NCI-H82 (cell line): Measurements from ENCODE around the gene GABRE.
A peak's percentile ranks its signal among the peaks of the same experiment; 100 is the strongest.
"Not testable (repeated sequence)": the region's sequence is repeated elsewhere in the genome, so short reads cannot be mapped to it uniquely, and the experiment has no call there.

Source experiments
- DNase-seq: peaks from one replicate; lab custom pipeline; 2025; lab: John Stamatoyannopoulos, UW

GABRE gene

DNA sequence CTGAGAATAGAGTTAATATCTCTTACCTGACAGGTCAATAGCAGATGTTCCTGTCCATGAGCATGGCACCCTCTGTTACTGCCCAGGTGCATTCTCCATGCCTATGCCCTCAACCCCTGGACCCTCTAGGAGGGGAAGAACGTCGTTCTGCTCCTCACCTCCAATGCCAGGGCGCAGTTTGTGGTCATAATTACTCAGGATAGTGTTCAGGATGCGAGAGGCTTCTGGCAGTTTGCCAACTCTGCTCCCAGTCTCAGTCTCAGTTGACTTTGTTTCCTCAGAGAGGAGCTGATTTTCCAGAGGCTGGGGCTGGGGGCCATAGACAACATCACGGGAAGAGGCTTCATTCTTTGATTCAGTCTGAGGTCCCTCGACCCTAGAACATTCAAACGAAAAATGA lies 4.4 kb downstream of the GABRE start:
- DNase-seq: no peak

DNA sequence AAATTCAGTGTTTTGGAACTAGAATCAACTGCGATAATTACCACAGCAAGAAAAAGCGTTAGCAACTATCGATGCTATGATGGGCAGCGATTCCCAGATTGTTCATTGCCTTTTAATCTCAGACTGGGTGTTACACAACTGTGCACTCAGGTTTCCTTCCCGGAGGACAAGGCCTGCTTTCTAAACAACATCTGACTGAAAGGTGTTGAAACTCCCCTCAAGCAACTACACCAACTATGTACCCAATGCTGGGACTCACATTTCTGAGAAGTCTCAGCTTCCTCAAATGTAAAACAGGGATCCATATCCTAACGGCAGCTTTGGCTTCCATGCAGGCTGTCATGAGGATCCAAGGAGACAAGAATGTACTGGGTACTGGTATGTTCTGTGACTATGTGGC lies 8.2 kb downstream of the GABRE start:
- no peak for DNase-seq

GRCh38 chrX:151962034-151962433 lies 12.4 kb downstream of the GABRE start:
- no peak for DNase-seq

- DNase-seq: no peak
Observed at GRCh38 chrX:151958101-151958500, 16.4 kb downstream of the GABRE start.

DNA sequence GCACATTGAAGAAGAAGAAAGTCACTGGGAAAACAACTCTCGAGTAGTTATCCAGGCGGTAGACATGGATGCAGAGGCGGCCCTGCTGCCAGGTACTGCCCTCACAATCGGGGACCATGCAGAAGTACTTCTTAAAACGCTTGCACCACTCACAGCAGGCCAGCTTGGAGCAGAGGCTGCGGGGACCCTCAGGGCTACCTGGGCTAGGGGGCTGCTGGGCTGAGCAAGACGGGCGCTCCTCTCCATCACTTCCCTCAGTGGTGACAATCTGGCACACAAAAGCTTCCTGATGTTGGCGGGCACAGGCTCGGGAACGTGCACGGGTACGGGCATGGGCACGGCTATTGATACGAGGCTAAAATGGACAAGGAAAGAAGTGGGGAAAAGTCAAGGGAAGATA lies 19.7 kb downstream of the GABRE start:
- DNase-seq: no peak

DNA sequence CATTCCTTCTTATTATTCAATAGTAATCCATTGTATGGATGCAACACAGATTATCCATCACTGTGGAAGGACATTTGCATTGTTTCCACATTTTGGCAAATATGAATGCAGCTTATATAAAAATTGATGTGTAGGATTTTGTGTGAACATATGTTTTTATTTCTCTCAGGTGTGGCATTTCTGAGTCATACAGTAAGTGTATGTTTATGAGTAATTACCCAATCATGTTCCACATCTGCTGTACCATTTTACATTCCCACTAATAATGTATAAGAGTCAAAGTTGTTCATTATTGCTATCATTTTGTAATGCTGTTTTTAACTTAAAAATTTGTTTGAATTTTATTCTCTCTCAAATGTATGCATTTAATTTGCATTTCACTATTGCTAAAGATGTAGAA lies 36.3 kb downstream of the GABRE start:
- DNase-seq: no peak

GRCh38 chrX:151935358-151935757 lies 39.1 kb downstream of the GABRE start:
- DNase-seq: no peak

DNA sequence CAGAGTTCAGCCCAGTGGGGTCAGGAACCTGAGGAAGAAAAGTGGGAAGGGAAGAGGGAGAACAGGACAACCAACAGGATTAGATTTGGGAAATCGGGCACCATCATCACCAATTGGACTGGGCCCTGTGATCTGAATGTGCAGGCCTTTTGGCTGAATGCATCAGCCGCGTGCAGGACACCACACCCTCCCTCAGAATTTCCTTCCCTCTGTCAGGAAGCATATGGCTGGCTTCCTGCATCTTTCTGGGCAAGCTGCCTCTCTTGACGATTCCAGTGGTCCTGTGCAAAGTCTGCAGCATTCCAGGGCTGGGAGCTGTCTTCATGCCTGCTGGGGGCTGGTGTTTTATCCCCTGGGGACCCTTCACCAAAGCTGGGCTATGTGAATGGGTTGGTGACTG lies 45.4 kb downstream of the GABRE start:
- no peak for DNase-seq

GRCh38 chrX:151923648-151924047 lies 50.8 kb downstream of the GABRE start:
- DNase-seq: no peak

DNA sequence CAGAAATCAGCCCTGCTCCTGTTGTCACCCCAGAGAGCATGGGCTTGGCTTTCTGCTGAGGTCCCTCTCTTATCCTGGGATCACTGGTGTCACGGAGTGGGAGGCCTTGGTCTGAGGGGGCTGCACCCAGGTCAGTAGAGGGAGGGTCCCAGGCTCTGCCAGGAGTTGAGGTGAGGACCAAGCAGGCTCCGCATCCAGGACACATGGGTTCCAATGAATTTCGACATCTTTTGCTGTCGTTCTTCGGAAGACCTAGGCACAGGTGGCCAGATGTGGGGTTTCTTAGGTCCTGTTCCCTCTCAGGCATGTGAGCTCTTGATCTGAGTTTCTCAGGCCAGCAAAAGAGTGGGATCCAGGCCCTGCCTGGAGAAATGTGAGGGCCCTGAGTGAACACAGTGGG lies 51.8 kb downstream of the GABRE start:
- no peak for DNase-seq

- no peak for DNase-seq
Observed at GRCh38 chrX:151921866-151922265, 52.6 kb downstream of the GABRE start.

- DNase-seq: no peak
Observed at GRCh38 chrX:151921292-151921691, 53.2 kb downstream of the GABRE start.

GRCh38 chrX:151920530-151920929 lies 53.9 kb downstream of the GABRE start:
- no peak for DNase-seq

- no peak for DNase-seq
Observed at GRCh38 chrX:151920101-151920500, 54.4 kb downstream of the GABRE start.

GRCh38 chrX:151919610-151920009 lies 54.9 kb downstream of the GABRE start:
- no peak for DNase-seq

- DNase-seq: not testable (repeated sequence)
Observed at GRCh38 chrX:151918736-151919135, 55.7 kb downstream of the GABRE start.

DNA sequence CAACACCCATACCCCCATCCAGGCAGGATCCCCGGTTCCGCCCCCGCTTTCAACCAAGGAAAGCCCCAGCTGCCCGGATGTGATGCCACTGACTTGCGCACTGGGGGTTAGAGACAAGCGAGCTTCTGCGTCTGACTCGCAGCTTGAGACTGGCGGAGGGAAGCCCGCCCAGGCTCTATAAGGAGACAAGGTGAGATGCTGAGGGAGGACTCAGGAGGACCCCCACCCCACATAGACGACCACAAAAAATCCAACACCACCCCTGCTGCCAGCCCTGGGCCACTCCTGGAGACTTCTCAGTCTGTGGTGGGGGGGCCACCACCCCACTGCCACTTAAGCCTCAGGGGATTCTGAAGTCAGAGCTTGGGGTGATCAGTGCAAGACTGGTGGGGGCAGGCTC lies 61.7 kb downstream of the GABRE start, which contains the start of gene MAGEA4:
Gene MAGEA4, plus strand, starts transcription at position 110 of the 400 bp plus-strand sequence. CDS start 10,776 bp downstream, outside the sequence.
- DNase-seq: peak; percentile 40

DNA sequence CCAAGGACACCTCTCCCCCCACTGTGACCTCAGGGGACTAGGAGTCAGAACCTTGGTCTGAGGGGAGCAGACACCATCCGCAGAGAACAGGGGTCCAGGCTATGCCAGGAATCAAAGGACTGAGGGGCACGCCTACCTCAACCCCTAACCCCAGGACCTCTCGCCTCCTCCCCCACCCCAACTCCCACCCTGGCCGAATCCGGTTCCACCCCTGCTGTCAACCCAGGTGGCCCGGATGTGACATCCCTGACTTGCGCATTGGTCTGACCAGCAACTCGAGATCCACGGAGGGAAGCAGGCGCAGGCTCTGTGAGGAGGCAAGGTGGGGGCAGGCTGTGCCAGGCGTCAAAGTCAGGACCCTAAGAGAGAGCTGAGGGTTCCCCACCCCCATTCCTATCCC lies 62.3 kb downstream of the GABRE start:
- peak; percentile 15 for DNase-seq

- no peak for DNase-seq
Observed at GRCh38 chrX:151904989-151905388, 69.5 kb downstream of the GABRE start.
